ENCODE data around the gene UBR1.

DNA sequence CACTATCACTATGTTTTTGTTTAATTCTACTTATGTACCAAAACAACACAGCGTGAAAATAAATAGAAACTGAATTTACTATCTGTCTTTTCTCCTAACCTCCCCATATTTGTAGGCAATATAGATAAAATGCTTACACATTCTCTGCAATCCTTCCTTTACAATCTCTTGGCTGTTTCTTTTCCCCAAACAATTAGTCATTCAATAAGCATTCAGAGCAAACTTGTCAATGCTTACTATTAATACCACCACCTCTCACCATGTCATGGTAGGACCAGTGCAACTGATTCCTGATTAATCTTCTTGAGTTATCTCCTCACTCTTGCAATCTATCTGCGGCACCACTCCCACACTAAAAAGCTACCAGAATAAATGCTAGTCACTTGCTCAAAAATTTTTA is 111.3 kb downstream of the UBR1 start:
- TF ChIP-seq, protein P1, sequence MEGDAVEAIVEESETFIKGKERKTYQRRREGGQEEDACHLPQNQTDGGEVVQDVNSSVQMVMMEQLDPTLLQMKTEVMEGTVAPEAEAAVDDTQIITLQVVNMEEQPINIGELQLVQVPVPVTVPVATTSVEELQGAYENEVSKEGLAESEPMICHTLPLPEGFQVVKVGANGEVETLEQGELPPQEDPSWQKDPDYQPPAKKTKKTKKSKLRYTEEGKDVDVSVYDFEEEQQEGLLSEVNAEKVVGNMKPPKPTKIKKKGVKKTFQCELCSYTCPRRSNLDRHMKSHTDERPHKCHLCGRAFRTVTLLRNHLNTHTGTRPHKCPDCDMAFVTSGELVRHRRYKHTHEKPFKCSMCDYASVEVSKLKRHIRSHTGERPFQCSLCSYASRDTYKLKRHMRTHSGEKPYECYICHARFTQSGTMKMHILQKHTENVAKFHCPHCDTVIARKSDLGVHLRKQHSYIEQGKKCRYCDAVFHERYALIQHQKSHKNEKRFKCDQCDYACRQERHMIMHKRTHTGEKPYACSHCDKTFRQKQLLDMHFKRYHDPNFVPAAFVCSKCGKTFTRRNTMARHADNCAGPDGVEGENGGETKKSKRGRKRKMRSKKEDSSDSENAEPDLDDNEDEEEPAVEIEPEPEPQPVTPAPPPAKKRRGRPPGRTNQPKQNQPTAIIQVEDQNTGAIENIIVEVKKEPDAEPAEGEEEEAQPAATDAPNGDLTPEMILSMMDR (IDR thresholded peaks at IDR 0.05) = no peak
- TF ChIP-seq POLR2AphosphoS5 (IDR thresholded peaks at IDR 0.05; ENCODE audit: low read depth, low read length) = no peak
